ENCODE data around the gene LACTB.

The LACTB gene

GRCh38 chr15:63157118-63157843, 35.6 kb downstream of the LACTB start, which contains the start of gene RPS27L (continued):
- no peak for TF ChIP-seq ZNF513 (tag by site-specific recombination; IDR thresholded peaks at IDR 0.05)
- no peak for TF ChIP-seq ZNF248 (tag by site-specific recombination; IDR thresholded peaks at IDR 0.05)
- TF ChIP-seq ZNF37A (tag by site-specific recombination; IDR thresholded peaks at IDR 0.05), result no peak
- peak; percentile 39; the same call in 1 of the 2 replicates for TF ChIP-seq ZBTB48 (tag by site-specific recombination; IDR thresholded peaks at IDR 0.05)
- TF ChIP-seq ZBTB1 (tag by site-specific recombination; IDR thresholded peaks at IDR 0.05), result no peak
- no peak for TF ChIP-seq ZNF792 (tag by site-specific recombination; IDR thresholded peaks at IDR 0.05)
- TF ChIP-seq KLF9 (tag by site-specific recombination; IDR thresholded peaks at IDR 0.05; ENCODE audit: low read depth), result peak; percentile 75
- TF ChIP-seq ZNF677 (tag by site-specific recombination; IDR thresholded peaks at IDR 0.05), result no peak
- TF ChIP-seq ZXDB (tag by site-specific recombination; IDR thresholded peaks at IDR 0.05), result peak; percentile 97
- peak; percentile 66 for TF ChIP-seq GLIS2 (tag by site-specific recombination; IDR thresholded peaks at IDR 0.05)
- TF ChIP-seq ZNF280D (tag by site-specific recombination; IDR thresholded peaks at IDR 0.05), result no peak
- TF ChIP-seq ZNF398 (tag by site-specific recombination; IDR thresholded peaks at IDR 0.05), result 0 out of 2 replicates have a peak, but pooled peaks have one; percentile 16
- TF ChIP-seq ZNF214 (tag by site-specific recombination; IDR thresholded peaks at IDR 0.05; ENCODE audit: borderline replicate concordance), result no peak
- peak; percentile 89 for TF ChIP-seq KLF7 (tag by site-specific recombination; IDR thresholded peaks at IDR 0.05; ENCODE audit: borderline replicate concordance)
- no peak for TF ChIP-seq ZNF184 (tag by site-specific recombination; IDR thresholded peaks at IDR 0.05)
- TF ChIP-seq ZSCAN4 (tag by site-specific recombination; IDR thresholded peaks at IDR 0.05), result no peak
- TF ChIP-seq GLI4 (tag by site-specific recombination; IDR thresholded peaks at IDR 0.05), result no peak; the same call in 1 of the 2 replicates
- TF ChIP-seq ZNF654 (tag by site-specific recombination; IDR thresholded peaks at IDR 0.05; ENCODE audit: low read depth), result no peak
- TF ChIP-seq KLF10 (tag by site-specific recombination; IDR thresholded peaks at IDR 0.05), result peak; percentile 39; the same call in 1 of the 2 replicates
- TF ChIP-seq ZBTB11 (tag by site-specific recombination; conservative IDR thresholded peaks at IDR 0.05; ENCODE audit: low read depth), result peak; percentile 59
- peak; percentile 53; the same call in 1 of the 2 replicates for TF ChIP-seq ZSCAN5A (tag by site-specific recombination; IDR thresholded peaks at IDR 0.05)
- TF ChIP-seq ZNF16 (tag by site-specific recombination; IDR thresholded peaks at IDR 0.05; ENCODE audit: low read depth), result no peak
- no peak for TF ChIP-seq ZNF23 (tag by site-specific recombination; IDR thresholded peaks at IDR 0.05; ENCODE audit: borderline replicate concordance)
- no peak for TF ChIP-seq YY2 (tag by site-specific recombination; IDR thresholded peaks at IDR 0.05)
- TF ChIP-seq ZNF791 (tag by site-specific recombination; IDR thresholded peaks at IDR 0.05), result no peak
- TF ChIP-seq ZNF549 (tag by site-specific recombination; IDR thresholded peaks at IDR 0.05), result no peak
- no peak for TF ChIP-seq ZNF175 (tag by site-specific recombination; IDR thresholded peaks at IDR 0.05)
- no peak for TF ChIP-seq ZFP3 (tag by site-specific recombination; IDR thresholded peaks at IDR 0.05; ENCODE audit: low read depth)
